Peyer's patch (tissue), 4 donors: Measurements from ENCODE around the gene ITGB2.

Experiments used
- POLR2A ChIP-seq, 2 donors: fragments of 450-650 bp; IDR thresholded peaks; one replicate each; pipeline ENCODE4 v1.5.1; 2017; ENCODE audit warnings: antibody characterized with exemption in 2 of 2, mild to moderate bottlenecking in 2 of 2, moderate library complexity in 2 of 2
- TF ChIP-seq, protein P1 (sequence below), 6 experiments: fragments of 450-650 bp in 4 of 6; fragments of 200-600 bp in 2 of 6; sonication (generic) in 1 of 6; IDR thresholded peaks; one replicate each; pipeline ENCODE4 v1.5.1; 2017 to 2019; ENCODE audit warnings: antibody characterized with exemption in 6 of 6, mild to moderate bottlenecking in 3 of 6, moderate library complexity in 1 of 6

- TF ChIP-seq, protein P1, sequence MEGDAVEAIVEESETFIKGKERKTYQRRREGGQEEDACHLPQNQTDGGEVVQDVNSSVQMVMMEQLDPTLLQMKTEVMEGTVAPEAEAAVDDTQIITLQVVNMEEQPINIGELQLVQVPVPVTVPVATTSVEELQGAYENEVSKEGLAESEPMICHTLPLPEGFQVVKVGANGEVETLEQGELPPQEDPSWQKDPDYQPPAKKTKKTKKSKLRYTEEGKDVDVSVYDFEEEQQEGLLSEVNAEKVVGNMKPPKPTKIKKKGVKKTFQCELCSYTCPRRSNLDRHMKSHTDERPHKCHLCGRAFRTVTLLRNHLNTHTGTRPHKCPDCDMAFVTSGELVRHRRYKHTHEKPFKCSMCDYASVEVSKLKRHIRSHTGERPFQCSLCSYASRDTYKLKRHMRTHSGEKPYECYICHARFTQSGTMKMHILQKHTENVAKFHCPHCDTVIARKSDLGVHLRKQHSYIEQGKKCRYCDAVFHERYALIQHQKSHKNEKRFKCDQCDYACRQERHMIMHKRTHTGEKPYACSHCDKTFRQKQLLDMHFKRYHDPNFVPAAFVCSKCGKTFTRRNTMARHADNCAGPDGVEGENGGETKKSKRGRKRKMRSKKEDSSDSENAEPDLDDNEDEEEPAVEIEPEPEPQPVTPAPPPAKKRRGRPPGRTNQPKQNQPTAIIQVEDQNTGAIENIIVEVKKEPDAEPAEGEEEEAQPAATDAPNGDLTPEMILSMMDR (IDR thresholded peaks at IDR 0.05) = no peak
- TF ChIP-seq POLR2A (IDR thresholded peaks at IDR 0.05) = peak in 1 of 2 donors; percentile 26
These were observed 55.0 kb downstream of the ITGB2 start for GRCh38 chr21:44865561-44866280.
